GM21360 (cell line): ENCODE results near the gene MYL9.

Experiments used
- ATAC-seq: cut with Tn5 transposase; IDR thresholded peaks from one replicate; pipeline ENCODE4 v1.9.1; 2021; ENCODE audit warnings: mild to moderate bottlenecking, moderate library complexity; ENCODE audit not compliant: unreplicated experiment

The MYL9 gene

DNA sequence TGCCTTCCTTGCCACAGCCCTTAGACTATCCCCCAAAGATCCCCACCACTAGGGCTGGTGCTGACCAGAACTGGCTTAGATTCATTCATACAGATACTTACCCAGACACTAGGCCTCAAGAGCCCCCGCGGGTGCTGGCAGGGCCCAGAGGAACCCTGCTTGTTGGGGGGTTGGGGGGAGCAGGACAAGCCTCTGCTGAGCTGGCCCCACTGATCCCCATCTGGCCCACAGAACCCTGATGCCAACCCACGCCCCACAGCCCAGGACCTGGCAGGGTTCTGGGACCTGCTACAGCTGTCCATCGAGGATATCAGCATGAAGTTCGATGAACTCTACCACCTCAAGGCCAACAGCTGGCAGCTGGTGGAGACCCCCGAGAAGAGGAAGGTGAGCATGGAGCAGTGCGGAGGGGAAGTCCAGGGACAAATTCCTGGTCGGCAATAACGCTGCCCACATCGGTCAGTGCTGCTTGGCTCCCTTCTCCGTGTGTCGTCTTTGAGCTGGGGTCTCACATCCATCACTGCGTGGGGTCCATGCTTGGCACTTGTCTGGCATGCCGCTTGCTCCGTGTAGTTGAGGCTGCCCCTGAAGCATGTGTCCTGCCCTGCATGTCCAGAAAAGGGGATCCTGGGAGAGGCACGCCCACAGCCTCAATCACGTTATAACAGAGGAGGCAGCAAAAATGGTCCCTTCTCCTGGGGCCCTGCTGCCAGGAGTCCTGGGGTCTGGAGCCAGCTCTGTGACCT lies 15.5 kb upstream of the MYL9 start:
- ATAC-seq: no peak

- ATAC-seq: no peak
Measured at GRCh38 chr20:36526521-36527011, 14.8 kb upstream of the MYL9 start.

GRCh38 chr20:36527331-36528125 lies 13.8 kb upstream of the MYL9 start:
- no peak for ATAC-seq

- ATAC-seq: no peak
Measured at GRCh38 chr20:36528176-36528874, 13.0 kb upstream of the MYL9 start.

GRCh38 chr20:36528875-36529417 lies 12.4 kb upstream of the MYL9 start:
- no peak for ATAC-seq

GRCh38 chr20:36532388-36532787 lies 8.9 kb upstream of the MYL9 start:
- ATAC-seq: no peak

DNA sequence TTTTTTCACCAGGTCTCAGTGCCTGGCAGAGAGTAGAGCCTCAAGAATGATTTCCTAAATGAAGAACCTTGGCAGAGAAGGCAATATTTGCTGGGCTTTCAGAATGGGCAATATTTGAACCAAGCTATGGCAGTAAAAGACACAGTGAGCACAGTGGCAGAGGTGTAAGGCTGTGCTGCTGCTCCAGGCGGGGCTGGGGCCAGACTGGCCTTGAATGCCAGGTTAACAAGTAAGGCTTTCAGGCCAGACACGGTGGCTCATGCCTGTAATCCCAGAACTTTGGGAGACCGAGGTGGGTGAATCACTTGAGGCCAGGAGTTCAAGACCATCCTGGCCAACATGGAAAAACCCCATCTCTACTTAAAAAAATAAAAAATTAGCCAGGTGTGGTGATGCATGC lies 8.5 kb upstream of the MYL9 start:
- no peak for ATAC-seq

DNA sequence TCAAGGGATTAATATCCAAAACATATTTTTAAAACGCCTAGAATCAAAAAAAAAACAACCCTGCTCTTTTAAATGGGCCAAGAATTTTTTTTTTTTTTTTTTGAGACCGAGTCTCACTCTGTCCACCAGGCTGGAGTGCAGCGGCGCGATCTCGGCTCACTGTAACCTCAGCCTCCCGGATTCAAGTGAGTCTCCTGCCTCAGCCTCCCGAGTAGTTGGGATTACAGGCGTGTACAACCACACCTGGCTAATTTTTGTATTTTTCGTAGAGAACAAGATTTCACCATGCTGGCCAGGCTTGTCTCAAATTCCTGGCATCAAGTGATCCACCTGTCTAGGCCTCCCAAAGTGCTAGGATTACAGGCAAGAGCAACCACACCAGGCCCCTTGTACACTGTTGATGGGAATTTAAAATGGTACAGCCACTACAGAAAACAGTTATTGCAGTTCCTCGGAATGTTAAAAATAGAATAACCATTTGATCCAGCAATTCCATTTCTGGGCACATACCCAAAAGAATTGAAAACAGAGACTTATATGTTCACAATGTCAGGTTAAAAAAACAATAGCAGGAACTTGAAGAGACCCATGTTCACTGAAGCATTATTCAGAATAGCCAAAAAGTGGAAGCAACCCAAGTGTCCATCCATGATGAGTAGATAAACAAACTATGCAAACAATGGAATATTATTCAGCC lies 3.1 kb upstream of the MYL9 start:
- no peak for ATAC-seq

DNA sequence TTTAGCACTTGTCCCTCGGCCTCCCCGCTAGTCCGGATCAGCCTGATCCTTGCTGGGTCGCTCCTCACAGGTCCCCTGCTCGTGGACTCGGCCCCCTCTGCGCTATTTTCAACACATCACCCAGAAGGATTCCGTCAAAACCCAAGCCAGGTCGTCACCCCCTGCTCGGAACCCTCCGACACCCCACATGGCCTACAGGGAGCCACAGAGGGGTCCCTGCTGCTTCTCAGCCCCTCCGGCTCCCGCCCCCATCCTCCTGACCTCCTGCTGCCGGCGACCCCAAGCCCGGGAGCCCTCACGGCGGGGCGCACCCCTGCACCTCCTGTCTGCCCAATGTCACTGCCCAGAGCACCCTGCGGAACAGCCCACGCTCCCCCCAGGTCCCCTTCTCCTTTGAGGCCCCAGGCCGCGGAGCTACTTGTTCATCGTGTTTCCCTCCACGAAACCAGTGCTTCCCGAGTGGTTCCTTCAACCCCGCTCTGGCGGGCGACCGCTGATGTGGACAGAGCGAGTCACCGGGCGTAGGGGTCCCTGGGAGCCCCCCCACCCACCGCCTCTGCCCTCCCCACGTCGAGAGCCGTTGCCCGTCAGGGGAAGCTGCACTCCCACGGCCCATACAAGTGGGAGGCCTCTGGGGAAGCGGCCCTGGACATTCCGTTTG lies 638 bp upstream of the MYL9 start:
- ATAC-seq: no peak

DNA sequence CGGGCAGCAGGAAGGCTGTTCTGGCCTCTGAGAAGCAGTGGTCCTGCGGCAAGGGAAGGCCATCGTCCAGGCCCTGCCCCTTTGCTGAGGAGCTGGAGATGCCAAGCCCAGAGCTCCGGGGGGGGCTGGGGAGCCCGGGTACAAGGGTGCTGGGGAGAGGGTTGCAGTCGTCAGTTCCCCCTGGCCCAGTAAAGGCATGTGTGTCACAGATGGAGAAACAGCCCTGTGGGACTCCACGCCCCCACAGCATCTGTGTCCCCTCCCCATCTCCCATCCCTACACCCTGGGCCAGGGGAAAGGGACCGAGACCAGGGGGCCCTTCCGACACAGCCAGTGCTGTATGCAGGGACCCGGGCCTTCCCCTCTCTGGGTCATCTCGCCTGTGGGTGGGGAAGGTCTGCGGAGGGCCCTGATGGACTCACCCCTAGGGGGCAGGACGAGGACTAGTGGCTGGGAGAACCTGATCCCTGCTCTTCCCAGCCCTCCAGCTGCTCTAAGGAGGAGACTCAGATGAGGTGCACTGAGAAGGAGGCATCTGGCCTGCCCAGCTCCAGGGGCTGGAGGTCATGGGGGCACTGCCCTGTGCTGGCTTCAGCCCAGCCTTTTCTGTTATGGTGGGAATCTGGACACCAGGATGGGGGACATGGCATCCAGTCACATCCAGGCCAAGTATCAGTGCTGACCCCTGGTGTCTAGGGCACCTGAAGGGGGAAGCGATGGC lies 609 bp downstream of the MYL9 start:
- ATAC-seq: no peak

GRCh38 chr20:36542516-36543183 lies 1.3 kb downstream of the MYL9 start:
- no peak for ATAC-seq

- ATAC-seq: no peak
Measured at GRCh38 chr20:36543184-36544133, 2.1 kb downstream of the MYL9 start.

- ATAC-seq: no peak
Measured at GRCh38 chr20:36544134-36545018, 3.1 kb downstream of the MYL9 start.

DNA sequence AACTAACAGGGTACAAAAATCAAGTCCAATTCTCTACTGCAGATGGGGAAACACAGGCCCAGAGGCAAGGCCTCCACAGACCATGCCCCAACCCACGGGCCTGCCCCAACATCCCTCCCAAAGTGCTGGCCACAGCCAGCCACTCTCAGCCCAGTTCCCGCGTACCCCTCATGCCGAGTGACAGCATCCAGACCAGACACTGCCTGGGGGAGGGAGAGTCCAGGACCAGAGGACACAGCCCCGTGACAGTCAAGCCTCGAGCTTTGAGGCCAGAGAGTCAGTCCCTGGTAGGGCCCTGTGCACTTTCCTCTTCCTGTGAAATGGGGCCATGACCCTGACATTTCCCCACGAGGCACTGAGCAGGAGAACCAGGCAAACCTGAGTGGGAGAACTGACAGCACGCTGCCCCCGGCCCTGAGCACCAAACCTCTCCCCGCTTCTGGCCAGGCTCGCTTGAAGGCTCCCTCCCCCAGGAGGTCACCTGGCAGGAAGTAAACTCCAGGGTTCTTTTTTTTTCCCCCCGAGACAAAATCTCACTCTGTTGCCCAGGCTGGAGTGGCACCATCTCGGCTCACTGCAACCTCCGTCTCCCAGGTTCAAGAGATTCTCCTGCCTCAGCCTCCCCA lies 4.9 kb downstream of the MYL9 start:
- ATAC-seq: no peak

- ATAC-seq: no peak
Measured at GRCh38 chr20:36547186-36548005, 6.1 kb downstream of the MYL9 start.

DNA sequence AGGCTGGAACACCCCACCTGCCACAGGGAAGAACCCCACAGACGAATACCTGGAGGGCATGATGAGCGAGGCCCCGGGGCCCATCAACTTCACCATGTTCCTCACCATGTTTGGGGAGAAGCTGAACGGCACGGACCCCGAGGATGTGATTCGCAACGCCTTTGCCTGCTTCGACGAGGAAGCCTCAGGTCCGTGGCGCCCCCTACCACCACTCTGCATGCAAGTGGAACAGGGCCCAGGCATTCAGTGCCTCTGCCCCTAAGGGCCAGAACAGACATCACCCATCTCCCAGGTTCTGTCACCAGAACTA lies 6.6 kb downstream of the MYL9 start:
- no peak for ATAC-seq
